ENCODE measurements around the gene COPRS.

GRCh38 chr17:31907342-31907962, 48.4 kb upstream of the COPRS start:
- TF ChIP-seq POLR2A (IDR thresholded peaks at IDR 0.05; ENCODE audit: low read depth, low read length), result no peak
- TF ChIP-seq CTCF (conservative IDR thresholded peaks at IDR 0.05; ENCODE audit: low read depth, low read length), result no peak
- no peak for TF ChIP-seq FOS (IDR thresholded peaks at IDR 0.05; ENCODE audit: low read depth, low read length)
- no peak for TF ChIP-seq RFX5 (IDR thresholded peaks at IDR 0.05; ENCODE audit: low read depth, low read length)
- no peak for TF ChIP-seq CHD1 (IDR thresholded peaks at IDR 0.05; ENCODE audit: low read depth, low read length)
- no peak for TF ChIP-seq ELK1 (IDR thresholded peaks at IDR 0.05; ENCODE audit: borderline replicate concordance, low read depth, low read length)
- no peak for TF ChIP-seq MXI1 (IDR thresholded peaks at IDR 0.05; ENCODE audit: borderline replicate concordance, low read depth, low read length)
- TF ChIP-seq MAFK (IDR thresholded peaks at IDR 0.05; ENCODE audit: low read depth, low read length), result no peak
